Neutrophil (primary cell): ENCODE measurements around the gene GHRHR.

Experiments used
- H3K27ac ChIP-seq: fragments of 200-600 bp; sonication (generic); 2 replicates; pipeline ENCODE4 v1.5.1; 2016; ENCODE audit warnings: mild to moderate bottlenecking, moderate library complexity
- H3K27me3 ChIP-seq: fragments of 200-600 bp; sonication (generic); 2 replicates; pipeline ENCODE4 v1.6.0; 2016; ENCODE audit warnings: mild to moderate bottlenecking
- H3K36me3 ChIP-seq: fragments of 200-600 bp; sonication (generic); 2 replicates; pipeline ENCODE4 v1.5.1; 2017
- H3K4me1 ChIP-seq, 2 experiments: fragments of 200-600 bp in 1 of 2; sonication (generic) in 1 of 2; 1 replicate in 1 of 2; 2 replicates in 1 of 2; pipeline versions ENCODE4 v1.5.1 to v1.6.1; 2013 to 2016; ENCODE audit warnings: low read depth in 1 of 2, low read length in 1 of 2, mild to moderate bottlenecking in 1 of 2, moderate library complexity in 1 of 2; ENCODE audit not compliant: control insufficient read depth in 1 of 2, insufficient read depth in 1 of 2
- H3K4me3 ChIP-seq, 2 experiments: fragments of 200-600 bp in 1 of 2; sonication (generic) in 1 of 2; 1 replicate in 1 of 2; 2 replicates in 1 of 2; pipeline ENCODE4 v1.5.1; 2013 to 2016; ENCODE audit warnings: low read depth in 1 of 2, low read length in 1 of 2, mild to moderate bottlenecking in 1 of 2, moderate library complexity in 1 of 2
- H3K9me3 ChIP-seq: fragments of 200-600 bp; sonication (generic); 2 replicates; pipeline ENCODE4 v1.5.1; 2016
- TF ChIP-seq, protein P1 (sequence below): fragments of 200-600 bp; sonication (generic); IDR thresholded peaks from 2 replicates; pipeline ENCODE4 v1.5.1; 2016; ENCODE audit warnings: antibody characterized with exemption

GHRHR gene

DNA sequence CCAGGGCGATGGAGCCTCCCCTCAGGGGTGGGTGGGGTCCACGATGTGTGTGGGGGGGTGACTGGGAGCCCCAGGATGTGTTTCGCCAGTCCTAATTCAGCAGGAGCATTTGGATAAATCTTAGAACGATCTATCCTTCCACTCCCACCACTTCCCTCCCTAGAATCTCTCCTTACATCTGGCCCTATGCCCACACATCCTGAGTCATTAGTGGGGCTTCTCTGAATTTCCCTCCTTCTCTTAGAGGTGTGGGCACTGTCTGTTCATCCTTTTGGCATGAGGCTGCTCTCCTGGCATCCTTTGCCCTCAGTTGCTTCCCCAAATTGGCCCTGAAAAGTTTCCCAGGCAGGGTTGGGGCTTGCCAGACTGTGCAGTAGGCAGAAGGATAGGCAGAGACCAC lies 1.6 kb downstream of the GHRHR start:
- Histone ChIP-seq H3K27ac (no peak overlapping the region), H3K27me3 (no peaks in the 10 kb centered on the region), H3K36me3 (no peaks in the 10 kb centered on the region), H3K4me3 (no peak overlapping the region), H3K9me3 (no peaks in the 10 kb centered on the region), H3K4me1 (no peaks in the 10 kb centered on the region)
- TF ChIP-seq, protein P1, sequence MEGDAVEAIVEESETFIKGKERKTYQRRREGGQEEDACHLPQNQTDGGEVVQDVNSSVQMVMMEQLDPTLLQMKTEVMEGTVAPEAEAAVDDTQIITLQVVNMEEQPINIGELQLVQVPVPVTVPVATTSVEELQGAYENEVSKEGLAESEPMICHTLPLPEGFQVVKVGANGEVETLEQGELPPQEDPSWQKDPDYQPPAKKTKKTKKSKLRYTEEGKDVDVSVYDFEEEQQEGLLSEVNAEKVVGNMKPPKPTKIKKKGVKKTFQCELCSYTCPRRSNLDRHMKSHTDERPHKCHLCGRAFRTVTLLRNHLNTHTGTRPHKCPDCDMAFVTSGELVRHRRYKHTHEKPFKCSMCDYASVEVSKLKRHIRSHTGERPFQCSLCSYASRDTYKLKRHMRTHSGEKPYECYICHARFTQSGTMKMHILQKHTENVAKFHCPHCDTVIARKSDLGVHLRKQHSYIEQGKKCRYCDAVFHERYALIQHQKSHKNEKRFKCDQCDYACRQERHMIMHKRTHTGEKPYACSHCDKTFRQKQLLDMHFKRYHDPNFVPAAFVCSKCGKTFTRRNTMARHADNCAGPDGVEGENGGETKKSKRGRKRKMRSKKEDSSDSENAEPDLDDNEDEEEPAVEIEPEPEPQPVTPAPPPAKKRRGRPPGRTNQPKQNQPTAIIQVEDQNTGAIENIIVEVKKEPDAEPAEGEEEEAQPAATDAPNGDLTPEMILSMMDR: no peak

GRCh38 chr7:30965883-30966282 lies 2.1 kb downstream of the GHRHR start:
- H3K4me3 ChIP-seq: no peak overlapping the region
- no peaks in the 10 kb centered on the region for H3K27me3 ChIP-seq
- H3K36me3 ChIP-seq: no peaks in the 10 kb centered on the region
- H3K4me1 ChIP-seq: no peaks in the 10 kb centered on the region
- no peak overlapping the region for H3K27ac ChIP-seq
- TF ChIP-seq, protein P1: no peak
- H3K9me3 ChIP-seq: no peaks in the 10 kb centered on the region

- no peak overlapping the region for H3K4me3 ChIP-seq
- no peaks in the 10 kb centered on the region for H3K9me3 ChIP-seq
- no peaks in the 10 kb centered on the region for H3K36me3 ChIP-seq
- H3K4me1 ChIP-seq: no peaks in the 10 kb centered on the region
- TF ChIP-seq, protein P1: no peak
- peaks cover 12% of the 10 kb centered on the region for H3K27me3 ChIP-seq
- H3K27ac ChIP-seq: no peak overlapping the region
These were observed 4.5 kb downstream of the GHRHR start for GRCh38 chr7:30968294-30968693.

- Histone ChIP-seq H3K27ac (no peak overlapping the region), H3K9me3 (no peaks in the 10 kb centered on the region), H3K27me3 (peaks cover 12% of the 10 kb centered on the region), H3K4me1 (no peaks in the 10 kb centered on the region), H3K4me3 (no peak overlapping the region), H3K36me3 (no peaks in the 10 kb centered on the region)
- TF ChIP-seq, protein P1: no peak
These were observed 5.2 kb downstream of the GHRHR start for GRCh38 chr7:30968747-30969603.

DNA sequence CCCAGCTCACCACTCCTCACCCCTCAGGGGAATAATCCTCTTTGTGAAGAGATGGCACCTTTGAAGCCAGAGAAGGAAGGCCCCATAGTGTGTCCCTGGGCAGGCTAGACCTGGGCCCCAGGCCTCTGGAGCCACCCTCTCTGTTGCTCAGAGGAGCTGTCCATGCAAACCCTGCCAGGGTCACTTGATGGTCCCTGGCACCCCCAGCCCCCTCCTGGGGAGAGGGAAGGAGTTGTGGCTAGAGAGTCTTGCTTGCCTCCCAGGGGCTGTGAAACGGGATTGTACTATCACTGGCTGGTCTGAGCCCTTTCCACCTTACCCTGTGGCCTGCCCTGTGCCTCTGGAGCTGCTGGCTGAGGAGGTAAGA lies 5.8 kb downstream of the GHRHR start:
- H3K36me3 ChIP-seq: no peaks in the 10 kb centered on the region
- H3K4me3 ChIP-seq: no peak overlapping the region
- H3K9me3 ChIP-seq: no peaks in the 10 kb centered on the region
- H3K27me3 ChIP-seq: peaks cover 12% of the 10 kb centered on the region
- no peaks in the 10 kb centered on the region for H3K4me1 ChIP-seq
- TF ChIP-seq, protein P1: no peak
- H3K27ac ChIP-seq: no peak overlapping the region
